Measurements from ENCODE around the gene ACAD9. TPM values are rescaled to one million over a fixed set of nuclear protein-coding genes. Genes with fewer than 3 reads are reported as not detected.

ACAD9 gene
- total and polyA plus RNA-seq, 9 of the 15 experiments (the other 6 are each of a cell fraction or from before 2014, with no cell fraction given): 10.2 to 32.6 (median 22.8) TPM

DNA sequence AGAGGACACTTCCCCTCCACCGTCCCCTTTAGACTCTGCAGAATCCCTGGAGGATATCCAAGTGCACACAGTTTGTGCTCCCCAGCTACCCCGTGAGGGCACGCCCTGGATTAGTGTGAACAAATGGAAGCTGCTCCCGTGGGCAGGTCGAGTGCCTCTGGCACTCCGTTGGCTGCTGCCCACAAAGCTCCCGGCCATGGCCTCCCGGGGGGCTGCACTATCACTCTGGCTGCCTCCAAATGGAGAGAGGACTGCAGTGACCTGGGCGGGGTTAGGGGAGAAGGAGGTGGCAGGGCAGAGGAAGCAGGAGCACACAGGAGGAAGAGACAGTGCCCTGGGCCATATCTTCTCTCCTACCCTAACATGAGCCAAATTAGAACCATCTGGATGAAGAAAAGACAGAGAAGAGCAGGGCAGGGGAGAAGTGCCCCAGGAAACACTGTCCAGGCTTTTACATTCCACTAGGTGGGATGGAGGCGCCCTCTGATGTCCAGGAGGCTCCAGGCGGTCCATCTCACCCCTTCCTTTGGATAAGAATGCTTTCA, 29.4 kb upstream of the ACAD9 start (continued):
- TF ChIP-seq, protein P1, sequence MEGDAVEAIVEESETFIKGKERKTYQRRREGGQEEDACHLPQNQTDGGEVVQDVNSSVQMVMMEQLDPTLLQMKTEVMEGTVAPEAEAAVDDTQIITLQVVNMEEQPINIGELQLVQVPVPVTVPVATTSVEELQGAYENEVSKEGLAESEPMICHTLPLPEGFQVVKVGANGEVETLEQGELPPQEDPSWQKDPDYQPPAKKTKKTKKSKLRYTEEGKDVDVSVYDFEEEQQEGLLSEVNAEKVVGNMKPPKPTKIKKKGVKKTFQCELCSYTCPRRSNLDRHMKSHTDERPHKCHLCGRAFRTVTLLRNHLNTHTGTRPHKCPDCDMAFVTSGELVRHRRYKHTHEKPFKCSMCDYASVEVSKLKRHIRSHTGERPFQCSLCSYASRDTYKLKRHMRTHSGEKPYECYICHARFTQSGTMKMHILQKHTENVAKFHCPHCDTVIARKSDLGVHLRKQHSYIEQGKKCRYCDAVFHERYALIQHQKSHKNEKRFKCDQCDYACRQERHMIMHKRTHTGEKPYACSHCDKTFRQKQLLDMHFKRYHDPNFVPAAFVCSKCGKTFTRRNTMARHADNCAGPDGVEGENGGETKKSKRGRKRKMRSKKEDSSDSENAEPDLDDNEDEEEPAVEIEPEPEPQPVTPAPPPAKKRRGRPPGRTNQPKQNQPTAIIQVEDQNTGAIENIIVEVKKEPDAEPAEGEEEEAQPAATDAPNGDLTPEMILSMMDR (IDR thresholded peaks at IDR 0.05 in 2 of 3, conservative IDR thresholded peaks at IDR 0.05 in 1 of 3; ENCODE audit: insufficient read depth in 2 of 3, low read depth in 1 of 3, low read length in 3 of 3): peak; percentile 35 to 56 (median 47); a peak in 5 of 6 replicates

DNA sequence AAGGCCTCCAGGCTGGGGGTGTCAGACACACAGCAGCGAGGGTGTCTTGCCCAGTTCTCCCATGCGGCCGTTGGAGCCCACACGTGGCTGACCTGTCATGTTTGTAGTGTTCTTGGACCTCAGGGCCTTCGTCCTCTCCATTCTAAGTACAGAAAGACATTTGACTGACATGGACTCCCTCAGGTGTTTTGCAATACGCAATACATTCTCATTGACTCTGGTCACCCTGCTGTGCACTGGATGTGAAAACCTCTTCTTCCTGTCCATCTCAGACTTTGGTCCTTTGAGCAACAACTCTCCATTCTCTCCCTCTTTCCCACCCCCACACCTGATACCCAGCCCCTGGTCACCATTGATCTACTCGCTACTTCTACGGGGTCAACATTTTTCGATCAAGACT, 28.9 kb upstream of the ACAD9 start:
- Histone ChIP-seq H4K20me1 (replicated peaks; ENCODE audit: control insufficient read depth, insufficient read depth, low read length) (no peaks in the 10 kb centered on the region), H3K27me3 (ENCODE audit: control insufficient read depth in 2 of 2, insufficient read depth in 2 of 2, low read length in 2 of 2) (no peaks in the 10 kb centered on the region), H3K36me3 (ENCODE audit: control insufficient read depth, insufficient read depth, low read length) (no peaks in the 10 kb centered on the region), H3K4me1 (replicated peaks in 1 of 2; ENCODE audit: control insufficient read depth in 2 of 2, insufficient read depth in 2 of 2, low read length in 2 of 2) (peaks cover 5 to 22% of the 10 kb centered on the region in 2 experiments; a peak in 4 of 5 replicates), H3K9me3 (replicated peaks; ENCODE audit: control insufficient read depth, insufficient read depth, low read depth, low read length) (peaks cover 8% of the 10 kb centered on the region), H3K4me3 (no peak overlapping the region), H3K79me2 (ENCODE audit: control insufficient read depth, insufficient read depth, low read length) (no peaks in the 10 kb centered on the region), H3K4me2 (ENCODE audit: insufficient read depth, low read length) (no peak overlapping the region), H3K9ac (ENCODE audit: insufficient read depth in 1 of 2, low read depth in 2 of 2, low read length in 2 of 2) (no peak overlapping the region), H2AFZ (ENCODE audit: low read depth, low read length) (no peak overlapping the region), H3K9me1 (ENCODE audit: control insufficient read depth, insufficient read depth, low read length) (no peaks in the 10 kb centered on the region), H3K27ac (ENCODE audit: extremely low read depth, low read depth, low read length) (no peak overlapping the region)
- ATAC-seq: no peak
- TF ChIP-seq SREBF1 (IDR thresholded peaks at IDR 0.05; ENCODE audit: borderline replicate concordance, low read depth, low read length): no peak
- TF ChIP-seq, protein P2, sequence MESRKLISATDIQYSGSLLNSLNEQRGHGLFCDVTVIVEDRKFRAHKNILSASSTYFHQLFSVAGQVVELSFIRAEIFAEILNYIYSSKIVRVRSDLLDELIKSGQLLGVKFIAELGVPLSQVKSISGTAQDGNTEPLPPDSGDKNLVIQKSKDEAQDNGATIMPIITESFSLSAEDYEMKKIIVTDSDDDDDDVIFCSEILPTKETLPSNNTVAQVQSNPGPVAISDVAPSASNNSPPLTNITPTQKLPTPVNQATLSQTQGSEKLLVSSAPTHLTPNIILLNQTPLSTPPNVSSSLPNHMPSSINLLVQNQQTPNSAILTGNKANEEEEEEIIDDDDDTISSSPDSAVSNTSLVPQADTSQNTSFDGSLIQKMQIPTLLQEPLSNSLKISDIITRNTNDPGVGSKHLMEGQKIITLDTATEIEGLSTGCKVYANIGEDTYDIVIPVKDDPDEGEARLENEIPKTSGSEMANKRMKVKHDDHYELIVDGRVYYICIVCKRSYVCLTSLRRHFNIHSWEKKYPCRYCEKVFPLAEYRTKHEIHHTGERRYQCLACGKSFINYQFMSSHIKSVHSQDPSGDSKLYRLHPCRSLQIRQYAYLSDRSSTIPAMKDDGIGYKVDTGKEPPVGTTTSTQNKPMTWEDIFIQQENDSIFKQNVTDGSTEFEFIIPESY (CRISPR knock-in tag; IDR thresholded peaks at IDR 0.05): 0 out of 2 replicates have a peak, but pooled peaks have one; percentile 0
- ChIA-PET POLR2A (no interaction called here), CTCF (ENCODE audit: low intra/inter-chr PET ratio) (no interaction called here)
- BruUV-seq (replicated peaks): no TSS peak
- 67% methylated on average over 9 of the region's 9 CpGs for WGBS (ENCODE audit: insufficient coverage, low coverage, missing lambda C conversion rate)
- in situ Hi-C loops (cut with MboI): no loop called here
- DNase-seq (ENCODE audit: extremely low read depth in 1 of 4, low spot score in 3 of 4): no peak
- intact Hi-C loops (cut with micrococcal nuclease): no loop called here
- no peak for FAIRE-seq
